Right lung (tissue), 5 donors: Measurements from ENCODE around the gene JAKMIP1. TPM values are rescaled to one million over a fixed set of nuclear protein-coding genes. Genes with fewer than 3 reads are reported as not detected.
"Not testable (repeated sequence)": the region's sequence is repeated elsewhere in the genome, so short reads cannot be mapped to it uniquely, and the experiment has no call there.

Source experiments
- DNase-seq, 2 donors: peaks; one replicate each; pipeline ENCODE4 v3.0.0-alpha.2; 2013
- polyA plus RNA-seq, 5 donors: library from polyadenylated mRNA; unstranded; fragments of 120-200 nt; gene quantifications; one replicate each; pipeline versions ENCODE4 v1.2.1 to v1.2.3, GENCODE V29; 2013; ENCODE audit warnings: inconsistent platforms in 1 of 5, low replicate concordance in 1 of 5; ENCODE audit not compliant: insufficient read length in 5 of 5, insufficient read depth in 1 of 5

JAKMIP1 gene
- polyA plus RNA-seq, 5 donors, result 0.12 to 0.22 (median 0.16) TPM; not detected in 1

GRCh38 chr4:6148506-6149205, 51.7 kb downstream of the JAKMIP1 start:
- DNase-seq, result no peak

DNA sequence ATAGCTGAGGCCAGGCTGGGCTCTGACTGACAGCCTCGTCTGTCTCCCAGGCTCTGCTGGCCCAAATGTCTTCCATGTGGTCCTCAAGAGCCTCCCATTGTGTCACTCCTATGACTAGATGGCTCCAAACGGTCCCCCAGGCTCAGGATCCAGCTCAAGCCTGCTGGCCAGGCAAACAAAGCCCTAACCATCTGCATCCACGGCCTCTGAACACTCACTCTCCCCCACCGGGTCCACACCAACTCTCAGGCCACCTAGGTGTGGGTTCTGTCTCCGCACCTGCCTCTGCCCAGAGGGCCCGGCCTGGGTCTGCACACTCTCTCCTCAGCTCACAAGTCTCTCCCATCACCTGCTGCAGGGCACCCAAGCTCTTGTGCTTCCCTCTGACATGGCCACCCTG, 52.9 kb downstream of the JAKMIP1 start:
- DNase-seq, result no peak

GRCh38 chr4:6143603-6144181, 56.7 kb downstream of the JAKMIP1 start:
- no peak for DNase-seq

DNA sequence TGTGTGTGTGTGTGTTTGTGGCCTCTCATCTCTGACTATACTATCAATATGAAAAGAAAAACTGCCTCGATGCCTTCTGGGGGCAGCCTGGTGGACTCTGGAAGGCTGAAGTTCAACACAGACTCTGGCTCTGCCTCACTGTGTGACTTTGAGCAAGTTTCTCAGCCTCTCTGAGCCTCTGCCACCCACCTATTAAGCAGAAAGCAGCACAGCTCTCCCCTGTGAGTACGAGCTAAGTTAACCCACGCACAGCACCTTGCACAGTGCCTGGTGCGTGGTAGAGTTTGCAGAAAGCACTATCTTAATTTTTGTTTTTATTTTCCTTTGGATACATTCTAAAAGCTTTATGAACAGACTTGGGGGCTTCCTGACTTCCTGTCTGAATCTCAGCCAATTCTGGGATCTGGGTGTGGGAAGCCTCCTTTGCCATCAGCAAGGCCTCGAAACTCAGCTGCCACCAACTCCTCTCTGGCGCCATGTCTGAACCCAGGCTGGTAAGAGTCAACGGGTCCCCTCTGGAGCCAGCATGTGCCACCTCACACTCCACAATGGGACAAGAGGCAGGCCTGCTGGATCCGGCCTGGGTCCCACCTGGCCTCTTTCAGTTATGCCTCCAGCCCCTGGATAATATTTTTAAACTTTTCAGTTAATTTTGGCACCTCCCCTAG, 57.3 kb downstream of the JAKMIP1 start:
- DNase-seq, result no peak

- DNase-seq, result no peak
Observed at GRCh38 chr4:6142511-6142910, 57.8 kb downstream of the JAKMIP1 start.

DNA sequence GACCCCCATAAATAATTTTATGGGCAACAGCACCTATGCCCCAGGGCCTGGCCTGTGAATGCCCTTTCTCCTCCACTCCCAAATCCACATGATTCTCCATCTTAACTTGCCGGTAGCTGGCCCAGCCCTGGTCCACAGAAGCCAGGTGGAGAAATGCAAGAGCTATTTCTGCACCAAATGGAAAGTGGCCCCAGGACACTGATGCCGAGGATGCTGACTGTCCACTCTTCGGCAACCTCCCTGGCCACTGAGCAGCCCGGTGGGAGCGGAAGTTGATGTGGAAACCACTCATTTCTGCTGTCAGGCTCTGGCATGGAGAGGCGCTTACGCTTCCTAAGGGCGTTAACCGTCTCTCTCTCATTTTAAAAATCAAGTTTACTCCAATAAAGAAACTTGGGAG, 58.8 kb downstream of the JAKMIP1 start:
- no peak for DNase-seq

GRCh38 chr4:6141021-6141420, 59.3 kb downstream of the JAKMIP1 start:
- DNase-seq, result not testable (repeated sequence)

DNA sequence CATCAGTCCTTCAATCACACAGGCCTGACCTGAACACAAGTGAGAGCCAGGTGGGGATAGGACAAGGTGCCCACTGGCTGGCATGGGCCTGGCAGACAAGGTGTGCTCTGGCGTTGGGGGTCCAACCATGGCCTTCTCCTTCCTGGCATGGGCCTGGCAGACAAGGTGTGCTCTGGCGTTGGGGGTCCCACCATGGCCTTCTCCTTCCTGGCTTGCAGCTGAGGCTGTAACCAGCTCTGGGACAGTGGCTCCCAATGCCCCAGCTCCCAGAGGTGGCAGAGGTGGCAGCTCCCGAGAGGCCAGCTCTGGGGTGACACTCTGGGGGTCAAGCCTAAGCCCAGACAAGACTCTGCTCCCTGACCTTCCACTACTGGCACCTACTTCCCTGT, 62.6 kb downstream of the JAKMIP1 start:
- no peak for DNase-seq

GRCh38 chr4:6137027-6137746, 63.2 kb downstream of the JAKMIP1 start:
- DNase-seq, result no peak

- no peak for DNase-seq
Observed at GRCh38 chr4:6134612-6135220, 65.6 kb downstream of the JAKMIP1 start.

DNA sequence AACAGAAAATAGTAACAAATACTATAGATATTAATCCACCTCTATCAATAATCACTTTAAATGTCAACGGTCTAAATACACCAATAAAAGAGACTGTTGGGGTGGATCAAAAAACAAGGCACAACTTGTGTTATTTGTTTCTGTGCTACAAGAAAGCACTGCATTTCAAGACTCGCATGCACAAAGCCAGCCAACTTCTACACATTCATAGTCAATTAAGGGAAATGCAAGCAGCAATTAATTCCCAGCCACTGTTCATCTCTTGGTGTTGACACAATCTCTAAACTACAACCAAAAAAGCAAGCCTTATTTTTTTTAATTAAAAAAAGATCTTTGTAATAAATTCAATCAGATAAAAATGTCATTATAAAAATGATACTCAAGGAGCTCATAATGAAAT, 67.6 kb downstream of the JAKMIP1 start:
- DNase-seq, result no peak

GRCh38 chr4:6128221-6128850, 72.0 kb downstream of the JAKMIP1 start:
- no peak for DNase-seq

GRCh38 chr4:6126971-6127745, 73.2 kb downstream of the JAKMIP1 start:
- DNase-seq, result no peak

GRCh38 chr4:6125103-6125651, 75.2 kb downstream of the JAKMIP1 start:
- no peak for DNase-seq

DNA sequence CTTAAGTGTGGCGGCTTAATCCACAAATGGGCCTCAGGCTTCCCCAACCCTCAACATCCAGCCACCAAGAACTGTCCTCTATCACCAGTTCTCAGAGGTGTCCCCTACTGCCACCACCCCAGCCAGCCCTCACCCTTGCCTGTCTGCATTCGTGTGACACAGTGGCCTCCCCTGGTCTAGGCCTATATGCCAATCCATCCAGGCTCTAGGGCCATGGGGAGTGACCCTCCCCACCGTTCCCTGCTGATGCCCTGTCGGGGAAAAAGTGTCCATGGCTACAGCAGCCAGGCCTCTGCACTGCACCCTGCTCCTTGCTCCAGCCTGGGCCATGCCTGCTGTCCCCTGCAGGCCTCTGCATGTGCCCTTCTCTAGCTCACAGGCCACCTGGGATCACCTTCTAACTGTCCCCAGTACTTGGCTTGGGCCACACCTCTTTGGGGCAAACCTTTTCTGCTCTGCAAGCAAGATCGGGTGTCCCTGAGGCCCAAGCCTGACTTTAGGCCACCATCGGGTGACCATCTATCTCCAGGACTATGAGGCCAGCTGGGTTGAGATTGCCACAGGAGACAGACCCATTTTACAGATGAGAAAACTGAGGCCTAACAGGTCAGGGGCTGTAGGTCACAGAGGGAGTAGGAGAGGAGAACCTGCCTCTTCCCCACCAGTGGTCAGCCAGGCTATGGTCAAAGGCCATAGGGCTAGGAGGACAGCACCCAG, 75.8 kb downstream of the JAKMIP1 start:
- DNase-seq, result no peak

- DNase-seq, result no peak
Observed at GRCh38 chr4:6123976-6124375, 76.4 kb downstream of the JAKMIP1 start.

GRCh38 chr4:6123541-6123940, 76.8 kb downstream of the JAKMIP1 start:
- DNase-seq, result no peak

GRCh38 chr4:6123116-6123515, 77.2 kb downstream of the JAKMIP1 start:
- DNase-seq, result no peak

DNA sequence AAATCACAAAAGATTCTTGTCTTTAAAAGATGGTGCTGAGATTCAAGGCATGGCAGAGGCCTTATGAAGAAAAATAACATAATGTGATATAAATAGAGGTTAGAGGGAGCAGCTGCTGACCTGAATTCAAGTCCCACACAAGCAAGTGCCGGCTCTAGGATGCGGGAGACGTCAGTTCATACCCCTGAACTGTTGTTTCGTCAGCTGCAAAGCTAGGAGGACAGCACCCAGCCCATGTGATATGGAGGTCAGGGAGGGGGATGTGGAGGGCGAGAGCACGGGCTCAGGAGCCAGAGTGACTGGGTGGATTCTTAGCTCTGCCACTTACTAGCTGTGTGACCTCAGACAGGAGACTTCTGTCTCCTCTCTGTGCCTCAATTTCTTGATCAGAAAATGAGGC, 77.9 kb downstream of the JAKMIP1 start:
- no peak for DNase-seq

DNA sequence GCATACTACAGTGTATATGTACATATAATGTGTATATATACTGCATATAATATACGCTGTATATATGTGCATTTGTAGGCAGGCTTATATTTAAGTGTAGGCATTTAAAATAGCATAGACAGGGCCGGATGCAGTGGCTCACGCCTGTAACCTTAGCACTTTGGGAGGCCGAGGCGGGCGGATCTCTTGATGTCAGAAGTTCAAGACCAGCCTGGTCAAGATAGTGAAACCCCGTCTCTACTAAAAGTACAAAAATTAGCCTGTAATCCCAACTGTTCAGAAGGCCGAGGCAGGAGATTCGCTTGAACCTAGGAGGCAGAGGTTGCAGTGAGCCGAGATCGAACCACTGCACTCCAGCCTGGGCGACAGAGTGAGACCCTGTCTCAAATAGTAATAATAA, 78.4 kb downstream of the JAKMIP1 start:
- DNase-seq, result no peak
